Measurements from ENCODE around the gene DBH. TPM values are rescaled to one million over a fixed set of nuclear protein-coding genes. Genes with fewer than 3 reads are reported as not detected.

Gene DBH
- total and polyA plus RNA-seq, 2 donors (not counting 3 experiments of a cell fraction or from before 2014, with no cell fraction given) = not detected

GRCh38 chr9:133707763-133708245 lies 71.6 kb downstream of the DBH start:
- ChIA-PET POLR2A (no interaction called here), CTCF (no interaction called here)
- Histone ChIP-seq H3K36me3 (ENCODE audit: control insufficient read depth in 2 of 2, extremely low read depth in 1 of 2, insufficient read depth in 2 of 2, low read length in 2 of 2) (no peaks in the 10 kb centered on the region), H3K27me3 (ENCODE audit: control insufficient read depth in 2 of 2, insufficient read depth in 2 of 2, low read length in 2 of 2) (peaks cover 0 to under 1% of the 10 kb centered on the region in 2 experiments), H3K4me1 (ENCODE audit: control insufficient read depth, extremely low read depth, insufficient read depth, low read length) (no peaks in the 10 kb centered on the region), H3K9ac (replicated peaks; ENCODE audit: extremely low read depth, insufficient read depth, low read length) (no peak overlapping the region), H4K20me1 (replicated peaks; ENCODE audit: control insufficient read depth, extremely low read depth, insufficient read depth, low read length) (no peaks in the 10 kb centered on the region), H3K9me1 (replicated peaks; ENCODE audit: control insufficient read depth, extremely low read depth, insufficient read depth, low read length) (no peaks in the 10 kb centered on the region), H3K79me2 (ENCODE audit: control insufficient read depth, insufficient read depth, low read length) (no peaks in the 10 kb centered on the region), H3K27ac (ENCODE audit: insufficient read depth, low read depth, low read length) (no peak overlapping the region), H3K4me3 (replicated peaks in 1 of 3; ENCODE audit: insufficient read depth in 1 of 3, low read depth in 1 of 3, low read length in 3 of 3) (no peak overlapping the region), H2AFZ (ENCODE audit: low read depth, low read length) (no peak overlapping the region), H3K9me3 (replicated peaks; ENCODE audit: control insufficient read depth, insufficient read depth, low read length) (no peaks in the 10 kb centered on the region), H3K4me2 (ENCODE audit: insufficient read depth, low read length) (no peak overlapping the region)
- TF ChIP-seq GATA2 (IDR thresholded peaks at IDR 0.05; ENCODE audit: insufficient read depth, insufficient read length, low read depth, low read length) = no peak
- no peak for TF ChIP-seq MAX (IDR thresholded peaks at IDR 0.05; ENCODE audit: insufficient read depth, insufficient read length)
- TF ChIP-seq JUN (IDR thresholded peaks at IDR 0.05; ENCODE audit: borderline replicate concordance, insufficient read depth, insufficient read length, low read depth) = no peak
- no peak for TF ChIP-seq MYC (IDR thresholded peaks at IDR 0.05; ENCODE audit: low read depth, low read length)
- no peak for TF ChIP-seq EZH2 (IDR thresholded peaks at IDR 0.05; ENCODE audit: borderline replicate concordance, low read depth, low read length, severe bottlenecking)
- TF ChIP-seq POLR2AphosphoS5 (IDR thresholded peaks at IDR 0.05; ENCODE audit: insufficient read depth, low read depth, low read length) = no peak
- TF ChIP-seq, protein P1, sequence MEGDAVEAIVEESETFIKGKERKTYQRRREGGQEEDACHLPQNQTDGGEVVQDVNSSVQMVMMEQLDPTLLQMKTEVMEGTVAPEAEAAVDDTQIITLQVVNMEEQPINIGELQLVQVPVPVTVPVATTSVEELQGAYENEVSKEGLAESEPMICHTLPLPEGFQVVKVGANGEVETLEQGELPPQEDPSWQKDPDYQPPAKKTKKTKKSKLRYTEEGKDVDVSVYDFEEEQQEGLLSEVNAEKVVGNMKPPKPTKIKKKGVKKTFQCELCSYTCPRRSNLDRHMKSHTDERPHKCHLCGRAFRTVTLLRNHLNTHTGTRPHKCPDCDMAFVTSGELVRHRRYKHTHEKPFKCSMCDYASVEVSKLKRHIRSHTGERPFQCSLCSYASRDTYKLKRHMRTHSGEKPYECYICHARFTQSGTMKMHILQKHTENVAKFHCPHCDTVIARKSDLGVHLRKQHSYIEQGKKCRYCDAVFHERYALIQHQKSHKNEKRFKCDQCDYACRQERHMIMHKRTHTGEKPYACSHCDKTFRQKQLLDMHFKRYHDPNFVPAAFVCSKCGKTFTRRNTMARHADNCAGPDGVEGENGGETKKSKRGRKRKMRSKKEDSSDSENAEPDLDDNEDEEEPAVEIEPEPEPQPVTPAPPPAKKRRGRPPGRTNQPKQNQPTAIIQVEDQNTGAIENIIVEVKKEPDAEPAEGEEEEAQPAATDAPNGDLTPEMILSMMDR (IDR thresholded peaks at IDR 0.05; ENCODE audit: extremely low read depth in 1 of 2, insufficient read depth in 1 of 2, low read depth in 1 of 2, low read length in 2 of 2) = no peak
- TF ChIP-seq FOS (IDR thresholded peaks at IDR 0.05; ENCODE audit: borderline replicate concordance, insufficient read depth, low read length) = no peak
- no peak for TF ChIP-seq POLR2A (IDR thresholded peaks at IDR 0.05; ENCODE audit: low read depth, low read length)
- DNase-seq (ENCODE audit: low read depth, low spot score) (no peak), FAIRE-seq (no peak)
- intact Hi-C loops (cut with micrococcal nuclease) = no loop called here
- dilution Hi-C loops (cut with MboI; ENCODE audit: extremely low pct_ligation_motif_present, low sequenced_read_pairs) = no loop called here
- no TSS peak for BruUV-seq (replicated peaks)

Data from endothelial cell of umbilical vein (primary cell).